Panc1 (cell line): ENCODE results near the gene OR10G2. TPM values are rescaled to one million over a fixed set of nuclear protein-coding genes. Genes with fewer than 3 reads are reported as not detected.
"Not testable (repeated sequence)": the region's sequence is repeated elsewhere in the genome, so short reads cannot be mapped to it uniquely, and the experiment has no call there.

Experiments used
- ATAC-seq: fragments of 200-7000 bp; cut with Tn5 transposase; 2 replicates; pipeline ENCODE4 v1.9.1; 2020; ENCODE audit warnings: mild to moderate bottlenecking, moderate library complexity
- BruUV-seq: library from RNA; stranded (reverse); fragments of 400-500 nt; replicated peaks from 2 replicates; lab custom pipeline; 2021; lab: Mats Ljungman, UMichigan
- CTCF ChIA-PET: fragments of 300-600 bp; sonication (Branson Sonifier 250); formaldehyde crosslinking; loops from one replicate; lab custom pipeline; 2022; ENCODE audit warnings: antibody characterized with exemption; lab: Charles Lee
- POLR2A ChIA-PET: fragments of 300-600 bp; sonication (Branson Sonifier 250); formaldehyde crosslinking; loops from one replicate; lab custom pipeline; 2022; ENCODE audit warnings: antibody characterized with exemption; lab: Charles Lee
- DNase-seq: peaks from one replicate; pipeline ENCODE4 v3.0.0-alpha.2; 2010; ENCODE audit warnings: low read depth, low spot score
- H3K27ac ChIP-seq: 2 replicates; pipeline ENCODE4 v1.5.1; 2011; ENCODE audit warnings: mild to moderate bottlenecking, low read length, inconsistent platforms
- H3K27me3 ChIP-seq: fragments of 200-500 bp; sonication (Bioruptor generic); 2 replicates; pipeline ENCODE4 v1.6.0; 2014; ENCODE audit warnings: low read length, inconsistent platforms; ENCODE audit not compliant: control insufficient read depth, insufficient read depth
- H3K36me3 ChIP-seq: fragments of 200-500 bp; sonication (Bioruptor generic); 2 replicates; pipeline ENCODE4 v1.5.1; 2014; ENCODE audit warnings: inconsistent platforms, mild to moderate bottlenecking, low read length, moderate library complexity; ENCODE audit not compliant: control insufficient read depth, insufficient read depth
- H3K4me1 ChIP-seq: 2 replicates; pipeline ENCODE4 v1.5.1; 2011; ENCODE audit warnings: inconsistent platforms, mild to moderate bottlenecking, low read length, moderate library complexity; ENCODE audit not compliant: control insufficient read depth, insufficient read depth
- H3K4me3 ChIP-seq, 2 experiments: 2 replicates each; pipeline ENCODE4 v1.5.1; 2011 to 2012; ENCODE audit warnings: low read depth in 2 of 2, low read length in 2 of 2, mild to moderate bottlenecking in 2 of 2, inconsistent platforms in 1 of 2, moderate library complexity in 1 of 2
- H3K9me3 ChIP-seq: fragments of 200-500 bp; sonication (Bioruptor generic); 2 replicates; pipeline ENCODE4 v1.5.1; 2014; ENCODE audit warnings: low read depth, mild to moderate bottlenecking, inconsistent platforms, low read length, moderate library complexity; ENCODE audit not compliant: control insufficient read depth, insufficient read depth
- POLR2AphosphoS5 ChIP-seq: IDR thresholded peaks from 2 replicates; pipeline ENCODE4 v1.6.1; 2012; ENCODE audit warnings: mild to moderate bottlenecking, low read depth, low read length, moderate library complexity
- SIN3A ChIP-seq: IDR thresholded peaks from 2 replicates; pipeline ENCODE4 v1.6.1; 2012; ENCODE audit warnings: low read depth, mild to moderate bottlenecking, low read length, moderate library complexity, borderline replicate concordance; ENCODE audit not compliant: insufficient read depth
- TCF7L2 ChIP-seq: IDR thresholded peaks from 2 replicates; pipeline ENCODE4 v1.6.1; 2011; ENCODE audit warnings: mild to moderate bottlenecking, low read depth, low read length, inconsistent platforms
- in situ Hi-C: cut with HindIII; loops from 2 replicates; pipeline ENCODE4 v1.10.0; 2016; ENCODE audit warnings: low sequenced_read_pairs, low pct_unique_long_range_greater_than_20kb
- intact Hi-C: fragments of 100-400 bp; cut with micrococcal nuclease; formaldehyde crosslinking; loops from one replicate; pipeline ENCODE4 v1.10.0; 2022; ENCODE audit not compliant: unreplicated experiment
- total RNA-seq: library from RNA; stranded (reverse); gene quantifications from one replicate; pipeline ENCODE4 v1.2.1, GENCODE V29; 2021; ENCODE audit not compliant: unreplicated experiment
- TF ChIP-seq, protein P1 (sequence below), 2 experiments: IDR thresholded peaks; 2 replicates each; pipeline ENCODE4 v1.6.1; 2011 to 2012; ENCODE audit warnings: low read depth in 2 of 2, control low read depth in 1 of 2, low read length in 1 of 2, mild to moderate bottlenecking in 1 of 2, moderate library complexity in 1 of 2; ENCODE audit not compliant: insufficient read depth in 1 of 2
- TF ChIP-seq, protein P2 (sequence below): fragments of 450-650 bp; IDR thresholded peaks from 2 replicates; pipeline ENCODE4 v1.5.1; 2017; ENCODE audit warnings: mild to moderate bottlenecking

The OR10G2 gene
- total RNA-seq, 1 experiment from 2014 or later = not detected

DNA sequence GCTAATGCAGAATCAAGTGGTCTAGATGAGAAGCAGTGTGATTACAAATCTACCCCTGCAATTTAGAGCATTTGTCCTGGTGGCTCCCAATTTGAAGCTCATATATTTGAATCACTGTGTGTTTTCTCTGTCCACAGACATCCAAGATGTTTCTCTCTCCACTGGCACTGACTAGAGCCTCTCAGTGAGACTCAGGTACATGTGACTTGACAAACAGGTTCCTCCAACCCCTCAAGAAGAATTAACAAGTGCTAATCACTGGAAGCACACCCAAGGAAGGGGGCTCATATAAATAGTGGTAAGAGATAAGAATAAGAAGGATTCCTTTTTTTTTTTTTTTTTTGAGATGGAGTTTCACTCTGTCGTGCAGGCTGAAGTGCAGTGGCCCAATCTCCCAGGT, 20.5 kb downstream of the OR10G2 start:
- intact Hi-C loops (no loop called here), in situ Hi-C loops (no loop called here)
- TF ChIP-seq, protein P1, sequence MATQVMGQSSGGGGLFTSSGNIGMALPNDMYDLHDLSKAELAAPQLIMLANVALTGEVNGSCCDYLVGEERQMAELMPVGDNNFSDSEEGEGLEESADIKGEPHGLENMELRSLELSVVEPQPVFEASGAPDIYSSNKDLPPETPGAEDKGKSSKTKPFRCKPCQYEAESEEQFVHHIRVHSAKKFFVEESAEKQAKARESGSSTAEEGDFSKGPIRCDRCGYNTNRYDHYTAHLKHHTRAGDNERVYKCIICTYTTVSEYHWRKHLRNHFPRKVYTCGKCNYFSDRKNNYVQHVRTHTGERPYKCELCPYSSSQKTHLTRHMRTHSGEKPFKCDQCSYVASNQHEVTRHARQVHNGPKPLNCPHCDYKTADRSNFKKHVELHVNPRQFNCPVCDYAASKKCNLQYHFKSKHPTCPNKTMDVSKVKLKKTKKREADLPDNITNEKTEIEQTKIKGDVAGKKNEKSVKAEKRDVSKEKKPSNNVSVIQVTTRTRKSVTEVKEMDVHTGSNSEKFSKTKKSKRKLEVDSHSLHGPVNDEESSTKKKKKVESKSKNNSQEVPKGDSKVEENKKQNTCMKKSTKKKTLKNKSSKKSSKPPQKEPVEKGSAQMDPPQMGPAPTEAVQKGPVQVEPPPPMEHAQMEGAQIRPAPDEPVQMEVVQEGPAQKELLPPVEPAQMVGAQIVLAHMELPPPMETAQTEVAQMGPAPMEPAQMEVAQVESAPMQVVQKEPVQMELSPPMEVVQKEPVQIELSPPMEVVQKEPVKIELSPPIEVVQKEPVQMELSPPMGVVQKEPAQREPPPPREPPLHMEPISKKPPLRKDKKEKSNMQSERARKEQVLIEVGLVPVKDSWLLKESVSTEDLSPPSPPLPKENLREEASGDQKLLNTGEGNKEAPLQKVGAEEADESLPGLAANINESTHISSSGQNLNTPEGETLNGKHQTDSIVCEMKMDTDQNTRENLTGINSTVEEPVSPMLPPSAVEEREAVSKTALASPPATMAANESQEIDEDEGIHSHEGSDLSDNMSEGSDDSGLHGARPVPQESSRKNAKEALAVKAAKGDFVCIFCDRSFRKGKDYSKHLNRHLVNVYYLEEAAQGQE (IDR thresholded peaks at IDR 0.05; ENCODE audit: insufficient read depth in 1 of 2, low read depth in 2 of 2, low read length in 1 of 2) = no peak
- TF ChIP-seq POLR2AphosphoS5 = no peak
- TF ChIP-seq, protein P2, sequence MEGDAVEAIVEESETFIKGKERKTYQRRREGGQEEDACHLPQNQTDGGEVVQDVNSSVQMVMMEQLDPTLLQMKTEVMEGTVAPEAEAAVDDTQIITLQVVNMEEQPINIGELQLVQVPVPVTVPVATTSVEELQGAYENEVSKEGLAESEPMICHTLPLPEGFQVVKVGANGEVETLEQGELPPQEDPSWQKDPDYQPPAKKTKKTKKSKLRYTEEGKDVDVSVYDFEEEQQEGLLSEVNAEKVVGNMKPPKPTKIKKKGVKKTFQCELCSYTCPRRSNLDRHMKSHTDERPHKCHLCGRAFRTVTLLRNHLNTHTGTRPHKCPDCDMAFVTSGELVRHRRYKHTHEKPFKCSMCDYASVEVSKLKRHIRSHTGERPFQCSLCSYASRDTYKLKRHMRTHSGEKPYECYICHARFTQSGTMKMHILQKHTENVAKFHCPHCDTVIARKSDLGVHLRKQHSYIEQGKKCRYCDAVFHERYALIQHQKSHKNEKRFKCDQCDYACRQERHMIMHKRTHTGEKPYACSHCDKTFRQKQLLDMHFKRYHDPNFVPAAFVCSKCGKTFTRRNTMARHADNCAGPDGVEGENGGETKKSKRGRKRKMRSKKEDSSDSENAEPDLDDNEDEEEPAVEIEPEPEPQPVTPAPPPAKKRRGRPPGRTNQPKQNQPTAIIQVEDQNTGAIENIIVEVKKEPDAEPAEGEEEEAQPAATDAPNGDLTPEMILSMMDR = no peak
- TF ChIP-seq TCF7L2 = no peak
- TF ChIP-seq SIN3A = no peak
- Histone ChIP-seq H3K4me1 (no peaks in the 10 kb centered on the region), H3K4me3 (no peak overlapping the region), H3K9me3 (no peaks in the 10 kb centered on the region), H3K36me3 (no peaks in the 10 kb centered on the region), H3K27me3 (peaks cover 3% of the 10 kb centered on the region), H3K27ac (no peak overlapping the region)
- CTCF ChIA-PET = no interaction called here
- DNase-seq (no peak), ATAC-seq (no peak)
- POLR2A ChIA-PET = no interaction called here
- BruUV-seq = no TSS peak

DNA sequence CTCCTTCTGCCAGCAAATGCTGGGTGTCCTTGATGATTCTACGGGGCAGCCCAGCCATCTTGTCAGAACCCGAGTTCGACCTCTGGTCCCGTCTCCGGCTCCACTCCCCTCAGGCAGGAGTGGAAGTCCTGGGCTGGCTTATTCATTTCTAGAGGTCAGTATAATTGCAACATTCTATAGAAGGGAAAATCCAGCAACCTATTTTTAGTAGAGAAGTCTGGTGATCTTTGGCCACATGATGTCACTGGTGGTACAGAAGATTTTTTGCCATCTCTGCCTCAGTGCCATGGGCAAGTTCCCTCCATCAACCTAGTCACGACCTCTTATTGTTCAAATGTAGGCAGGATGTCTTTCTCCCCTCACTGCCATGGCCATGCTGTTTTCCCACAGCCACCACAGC, 22.4 kb downstream of the OR10G2 start:
- POLR2A ChIA-PET = no interaction called here
- no peaks in the 10 kb centered on the region for H3K36me3 ChIP-seq
- H3K9me3 ChIP-seq = no peaks in the 10 kb centered on the region
- ATAC-seq (no peak), DNase-seq (no peak)
- TF ChIP-seq TCF7L2 = no peak
- TF ChIP-seq, protein P2 = no peak
- no peak for TF ChIP-seq POLR2AphosphoS5
- TF ChIP-seq, protein P1 (IDR thresholded peaks at IDR 0.05; ENCODE audit: insufficient read depth in 1 of 2, low read depth in 2 of 2, low read length in 1 of 2) = no peak
- TF ChIP-seq SIN3A = no peak
- CTCF ChIA-PET = no interaction called here
- H3K27ac ChIP-seq = no peak overlapping the region
- no TSS peak for BruUV-seq
- in situ Hi-C loops (no loop called here), intact Hi-C loops (no loop called here)
- H3K27me3 ChIP-seq = peaks cover 3% of the 10 kb centered on the region
- H3K4me3 ChIP-seq = no peak overlapping the region
- H3K4me1 ChIP-seq = no peaks in the 10 kb centered on the region

DNA sequence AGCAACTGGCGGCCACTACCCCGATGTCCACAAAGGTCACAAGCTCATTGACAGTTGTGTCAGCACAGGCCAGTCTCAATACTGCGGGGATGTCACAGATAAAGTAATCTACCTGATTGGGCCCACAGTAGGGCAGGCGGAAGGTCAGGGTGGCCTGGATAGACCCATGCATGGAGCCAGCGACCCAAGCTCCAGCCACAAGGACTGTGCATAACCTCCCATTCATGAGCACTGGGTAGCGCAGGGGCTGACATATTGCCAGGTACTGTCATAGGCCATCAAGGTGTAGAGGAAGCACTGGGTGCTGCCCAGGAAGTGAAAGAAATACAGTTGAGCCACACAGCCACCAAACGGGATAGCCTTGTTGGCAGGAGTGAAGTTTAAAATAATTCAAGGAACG, 32.6 kb downstream of the OR10G2 start:
- ATAC-seq, H3K27ac ChIP-seq, CTCF ChIA-PET, H3K4me3 ChIP-seq, in situ Hi-C loops, DNase-seq, intact Hi-C loops, POLR2A ChIA-PET, H3K4me1 ChIP-seq, H3K27me3 ChIP-seq, BruUV-seq, H3K9me3 ChIP-seq, H3K36me3 ChIP-seq: not testable (repeated sequence)
